Endothelial cell of umbilical vein (primary cell): ENCODE results near the gene TSSC4. TPM values are rescaled to one million over a fixed set of nuclear protein-coding genes. Genes with fewer than 3 reads are reported as not detected.

Source experiments
- BruUV-seq: library from RNA; stranded (reverse); fragments of 400-500 nt; replicated peaks from 2 replicates; lab custom pipeline; 2021; lab: Mats Ljungman, UMichigan
- CTCF ChIA-PET: fragments of 300-600, 350-600 bp; sonication (Branson Sonifier 250); formaldehyde crosslinking; loops from one replicate; lab custom pipeline; 2021; ENCODE audit warnings: antibody characterized with exemption, inconsistent platforms; lab: Charles Lee
- POLR2A ChIA-PET: fragments of 300-600, 350-600 bp; sonication (Branson Sonifier 250); formaldehyde crosslinking; loops from one replicate; lab custom pipeline; 2021; ENCODE audit warnings: antibody characterized with exemption, inconsistent platforms; lab: Charles Lee
- DNase-seq: peaks from one replicate; pipeline ENCODE4 v3.0.0-alpha.2; 2011; ENCODE audit warnings: low read depth, low spot score
- FAIRE-seq: peaks from 2 replicates; lab custom pipeline; 2011; peaks lifted over from hg19 to GRCh38; lab: Jason Lieb, UNC
- H2AFZ ChIP-seq: 2 replicates; pipeline ENCODE4 v1.6.0; 2012; ENCODE audit warnings: low read depth, low read length, control low read depth, inconsistent platforms
- H3K27ac ChIP-seq: 2 replicates; pipeline ENCODE4 v1.5.1; 2011; ENCODE audit warnings: low read depth, mild to moderate bottlenecking, control low read depth, low read length, moderate library complexity; ENCODE audit not compliant: insufficient read depth
- H3K27me3 ChIP-seq, 2 experiments: 2 replicates each; pipeline versions ENCODE4 v1.6.0 to v1.6.1; 2011; ENCODE audit warnings: low read length in 2 of 2, mixed read lengths in 1 of 2; ENCODE audit not compliant: control insufficient read depth in 2 of 2, insufficient read depth in 2 of 2
- H3K36me3 ChIP-seq, 2 experiments: 2 replicates in 1 of 2; 3 replicates in 1 of 2; pipeline ENCODE4 v1.5.1; 2011; ENCODE audit warnings: low read length in 2 of 2, mild to moderate bottlenecking in 1 of 2, moderate library complexity in 1 of 2; ENCODE audit not compliant: control insufficient read depth in 2 of 2, insufficient read depth in 2 of 2; ENCODE audit errors: extremely low read depth in 1 of 2
- H3K4me1 ChIP-seq: 3 replicates; pipeline ENCODE4 v1.5.1; 2011; ENCODE audit warnings: mild to moderate bottlenecking, low read length; ENCODE audit not compliant: control insufficient read depth, insufficient read depth; ENCODE audit errors: extremely low read depth
- H3K4me2 ChIP-seq: 2 replicates; pipeline ENCODE4 v1.6.1; 2011; ENCODE audit warnings: low read length, control low read depth, mixed read lengths; ENCODE audit not compliant: insufficient read depth
- H3K4me3 ChIP-seq, 3 experiments: fragments of 200-600 bp in 1 of 3; sonication (generic), shearing (Covaris generic) in 1 of 3; replicated peaks in 1 of 3; 2 replicates each; pipeline ENCODE4 v1.5.1; 2011 to 2016; ENCODE audit warnings: control low read depth in 3 of 3, low read length in 3 of 3, mild to moderate bottlenecking in 2 of 3, inconsistent platforms in 1 of 3, low read depth in 1 of 3, moderate library complexity in 1 of 3; ENCODE audit not compliant: insufficient read depth in 1 of 3
- H3K79me2 ChIP-seq: 2 replicates; pipeline ENCODE4 v1.6.0; 2012; ENCODE audit warnings: low read length, inconsistent platforms; ENCODE audit not compliant: control insufficient read depth, insufficient read depth
- H3K9ac ChIP-seq: replicated peaks from 2 replicates; pipeline ENCODE3; 2011; ENCODE audit warnings: low read length, control low read depth; ENCODE audit not compliant: insufficient read depth; ENCODE audit errors: extremely low read depth
- H3K9me1 ChIP-seq: replicated peaks from 3 replicates; pipeline ENCODE4 v1.6.0; 2011; ENCODE audit warnings: mild to moderate bottlenecking, low read length; ENCODE audit not compliant: control insufficient read depth, insufficient read depth; ENCODE audit errors: extremely low read depth
- H3K9me3 ChIP-seq: replicated peaks from 2 replicates; pipeline ENCODE4 v1.5.1; 2012; ENCODE audit warnings: low read length, inconsistent platforms; ENCODE audit not compliant: control insufficient read depth, insufficient read depth
- H4K20me1 ChIP-seq: replicated peaks from 2 replicates; pipeline ENCODE3; 2011; ENCODE audit warnings: mild to moderate bottlenecking, low read length; ENCODE audit not compliant: control insufficient read depth, insufficient read depth; ENCODE audit errors: extremely low read depth
- FOS ChIP-seq: IDR thresholded peaks from 2 replicates; pipeline ENCODE4 v1.6.1; 2011; ENCODE audit warnings: mild to moderate bottlenecking, low read length, moderate library complexity, borderline replicate concordance; ENCODE audit not compliant: insufficient read depth
- GATA2 ChIP-seq: IDR thresholded peaks from 2 replicates; pipeline ENCODE4 v1.7.0; 2011; ENCODE audit warnings: low read depth, mild to moderate bottlenecking, moderate library complexity, mixed read lengths, low read length; ENCODE audit not compliant: insufficient read length, insufficient read depth
- JUN ChIP-seq: IDR thresholded peaks from 2 replicates; pipeline ENCODE4 v1.6.1; 2011; ENCODE audit warnings: borderline replicate concordance, low read depth; ENCODE audit not compliant: insufficient read length, insufficient read depth
- MYC ChIP-seq: IDR thresholded peaks from one replicate; pipeline ENCODE4 v1.6.1; 2011; ENCODE audit warnings: mild to moderate bottlenecking, low read depth, low read length
- POLR2A ChIP-seq: IDR thresholded peaks from 2 replicates; pipeline ENCODE4 v1.6.1; 2012; ENCODE audit warnings: low read depth, mild to moderate bottlenecking, control low read depth, low read length
- POLR2AphosphoS5 ChIP-seq: IDR thresholded peaks from 2 replicates; pipeline ENCODE4 v1.6.1; 2012; ENCODE audit warnings: low read depth, mild to moderate bottlenecking, control low read depth, low read length, moderate library complexity; ENCODE audit not compliant: insufficient read depth
- dilution Hi-C: fragments of 300-500 bp; cut with MboI; formaldehyde crosslinking; loops from one replicate; pipeline ENCODE4 v1.15.0; 2019; ENCODE audit warnings: low sequenced_read_pairs; ENCODE audit not compliant: extremely low pct_ligation_motif_present
- intact Hi-C: fragments of 100-400 bp; cut with micrococcal nuclease; formaldehyde crosslinking; loops from one replicate; pipeline ENCODE4 v1.10.0; 2022
- polyA plus RNA-seq, 4 experiments: library from polyadenylated mRNA; depleted of rRNA in 3 of 4; stranded (reverse) in 3 of 4; unstranded in 1 of 4; fragments of >200 nt; gene quantifications; 2 replicates each; pipeline versions ENCODE4 v1.2.1 to v1.2.3, GENCODE V29; 2011 to 2012; ENCODE audit warnings: missing spikeins in 1 of 4
- total RNA-seq: library from RNA; stranded (reverse); gene quantifications from 2 replicates; pipeline ENCODE4 v1.2.3, GENCODE V29; 2021
- TF ChIP-seq, protein P1 (sequence below), 2 donors: IDR thresholded peaks; 1 replicate in 1 of 2; 2 replicates in 1 of 2; pipeline ENCODE4 v1.5.1; 2011; ENCODE audit warnings: low read length in 2 of 2, mild to moderate bottlenecking in 2 of 2, moderate library complexity in 2 of 2, control low read depth in 1 of 2, inconsistent platforms in 1 of 2, low read depth in 1 of 2; ENCODE audit not compliant: insufficient read depth in 1 of 2; ENCODE audit errors: extremely low read depth in 1 of 2
- TF ChIP-seq, protein P2 (sequence below): IDR thresholded peaks from 2 replicates; pipeline ENCODE4 v1.6.1; 2011; ENCODE audit not compliant: insufficient read depth, insufficient read length

Gene TSSC4
- total and polyA plus RNA-seq, 2 donors (not counting 3 experiments of a cell fraction or from before 2014, with no cell fraction given), result 42.7 to 59.6 TPM

DNA sequence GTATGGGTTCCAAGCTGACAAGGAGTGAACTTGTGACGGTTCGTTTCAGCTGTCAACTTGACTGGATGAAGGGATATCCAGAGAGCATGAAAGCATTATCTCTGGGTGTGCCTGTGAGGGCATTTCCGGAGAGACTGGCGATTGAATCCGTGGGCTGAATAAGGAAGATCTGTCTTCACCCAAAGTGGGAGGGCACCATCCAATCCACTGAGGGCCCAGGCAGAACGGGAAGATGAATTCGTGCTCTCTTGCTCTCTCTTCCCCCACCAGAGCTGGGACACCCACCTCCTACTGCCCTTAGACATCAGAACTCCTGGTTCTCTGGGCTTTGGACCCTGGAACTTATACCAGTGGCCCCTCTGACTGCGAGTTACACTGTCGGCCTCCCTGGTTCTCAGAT, 39.0 kb upstream of the TSSC4 start:
- Histone ChIP-seq H3K4me1 (no peaks in the 10 kb centered on the region), H3K27me3 (no peaks in the 10 kb centered on the region), H3K4me2 (no peak overlapping the region), H2AFZ (no peak overlapping the region), H3K36me3 (no peaks in the 10 kb centered on the region), H3K27ac (no peak overlapping the region), H3K4me3 (no peak overlapping the region), H4K20me1 (no peaks in the 10 kb centered on the region), H3K9ac (no peak overlapping the region), H3K79me2 (no peaks in the 10 kb centered on the region), H3K9me3 (no peaks in the 10 kb centered on the region), H3K9me1 (no peaks in the 10 kb centered on the region)
- ChIA-PET POLR2A (no interaction called here), CTCF (no interaction called here)
- DNase-seq (no peak), FAIRE-seq (no peak)
- dilution Hi-C loops, result no loop called here
- BruUV-seq, result no TSS peak
- TF ChIP-seq, protein P1, sequence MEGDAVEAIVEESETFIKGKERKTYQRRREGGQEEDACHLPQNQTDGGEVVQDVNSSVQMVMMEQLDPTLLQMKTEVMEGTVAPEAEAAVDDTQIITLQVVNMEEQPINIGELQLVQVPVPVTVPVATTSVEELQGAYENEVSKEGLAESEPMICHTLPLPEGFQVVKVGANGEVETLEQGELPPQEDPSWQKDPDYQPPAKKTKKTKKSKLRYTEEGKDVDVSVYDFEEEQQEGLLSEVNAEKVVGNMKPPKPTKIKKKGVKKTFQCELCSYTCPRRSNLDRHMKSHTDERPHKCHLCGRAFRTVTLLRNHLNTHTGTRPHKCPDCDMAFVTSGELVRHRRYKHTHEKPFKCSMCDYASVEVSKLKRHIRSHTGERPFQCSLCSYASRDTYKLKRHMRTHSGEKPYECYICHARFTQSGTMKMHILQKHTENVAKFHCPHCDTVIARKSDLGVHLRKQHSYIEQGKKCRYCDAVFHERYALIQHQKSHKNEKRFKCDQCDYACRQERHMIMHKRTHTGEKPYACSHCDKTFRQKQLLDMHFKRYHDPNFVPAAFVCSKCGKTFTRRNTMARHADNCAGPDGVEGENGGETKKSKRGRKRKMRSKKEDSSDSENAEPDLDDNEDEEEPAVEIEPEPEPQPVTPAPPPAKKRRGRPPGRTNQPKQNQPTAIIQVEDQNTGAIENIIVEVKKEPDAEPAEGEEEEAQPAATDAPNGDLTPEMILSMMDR (IDR thresholded peaks at IDR 0.05; ENCODE audit: extremely low read depth in 1 of 2, insufficient read depth in 1 of 2, low read depth in 1 of 2, low read length in 2 of 2), result no peak
- TF ChIP-seq POLR2A (no peak), JUN (no peak), GATA2 (no peak), FOS (no peak), MYC (no peak), POLR2AphosphoS5 (no peak)
- TF ChIP-seq, protein P2, sequence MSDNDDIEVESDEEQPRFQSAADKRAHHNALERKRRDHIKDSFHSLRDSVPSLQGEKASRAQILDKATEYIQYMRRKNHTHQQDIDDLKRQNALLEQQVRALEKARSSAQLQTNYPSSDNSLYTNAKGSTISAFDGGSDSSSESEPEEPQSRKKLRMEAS, result no peak
- intact Hi-C loops, result no loop called here
